Effector CD4-positive, alpha-beta T cell (primary cell): ENCODE measurements around the gene CRADD.
"Not testable (repeated sequence)": the region's sequence is repeated elsewhere in the genome, so short reads cannot be mapped to it uniquely, and the experiment has no call there.

Source experiments
- DNase-seq: peaks from one replicate; pipeline ENCODE4 v3.0.0-alpha.2; 2020

Gene CRADD

GRCh38 chr12:93850481-93851256 lies 173.5 kb downstream of the CRADD start:
- DNase-seq: no peak

GRCh38 chr12:93851257-93851671 lies 174.1 kb downstream of the CRADD start:
- no peak for DNase-seq

- DNase-seq: no peak
Measured at GRCh38 chr12:93852173-93852591, 175.0 kb downstream of the CRADD start.

GRCh38 chr12:93853698-93854478 lies 176.7 kb downstream of the CRADD start:
- no peak for DNase-seq

GRCh38 chr12:93855261-93855660 lies 178.1 kb downstream of the CRADD start:
- no peak for DNase-seq

- DNase-seq: no peak
Measured at GRCh38 chr12:93856611-93857010, 179.4 kb downstream of the CRADD start.

GRCh38 chr12:93857279-93857938 lies 180.2 kb downstream of the CRADD start:
- no peak for DNase-seq

- no peak for DNase-seq
Measured at GRCh38 chr12:93857991-93858447, 180.8 kb downstream of the CRADD start.

- DNase-seq: no peak
Measured at GRCh38 chr12:93860668-93861373, 183.6 kb downstream of the CRADD start.

GRCh38 chr12:93862424-93862823 lies 185.2 kb downstream of the CRADD start:
- DNase-seq: no peak

GRCh38 chr12:93865751-93866150 lies 188.6 kb downstream of the CRADD start:
- DNase-seq: no peak

GRCh38 chr12:93868771-93869170 lies 191.6 kb downstream of the CRADD start:
- DNase-seq: no peak

- DNase-seq: no peak
Measured at GRCh38 chr12:93870020-93870795, 193.0 kb downstream of the CRADD start.

- DNase-seq: not testable (repeated sequence)
Measured at GRCh38 chr12:93871566-93871965, 194.4 kb downstream of the CRADD start.

- DNase-seq: no peak
Measured at GRCh38 chr12:93873561-93873960, 196.4 kb downstream of the CRADD start.

GRCh38 chr12:93875157-93875556 lies 198.0 kb downstream of the CRADD start:
- DNase-seq: no peak

- no peak for DNase-seq
Measured at GRCh38 chr12:93876360-93876759, 199.2 kb downstream of the CRADD start.

- DNase-seq: no peak
Measured at GRCh38 chr12:93877446-93877845, 200.3 kb downstream of the CRADD start.

- DNase-seq: no peak
Measured at GRCh38 chr12:93879476-93880421, 202.6 kb downstream of the CRADD start.

GRCh38 chr12:93880853-93881522 lies 203.8 kb downstream of the CRADD start:
- no peak for DNase-seq
